GM11168 (cell line): ENCODE results near the gene AFF1.

ENCODE experiments used
- in situ Hi-C: fragments of 300-500 bp; cut with MboI; formaldehyde crosslinking; loops from one replicate; pipeline ENCODE4 v1.12.0; 2022; ENCODE audit warnings: low sequenced_read_pairs; ENCODE audit not compliant: unreplicated experiment

The AFF1 gene

GRCh38 chr4:86934771-86935565 lies at the start of gene AFF1:
AFF1 (plus strand) TSS chr4:86935011; CDS start chr4:86948534, 13,523 bp downstream.
- in situ Hi-C loops = loop anchor here (25.0 kb wide), 1 partner anchor 277 kb away; the partner anchor contains the start of gene KLHL8

GRCh38 chr4:86890790-86891189 lies 44.0 kb upstream of the AFF1 start:
- in situ Hi-C loops = no loop called here

- in situ Hi-C loops = no loop called here
Measured at GRCh38 chr4:86891762-86892635, 42.8 kb upstream of the AFF1 start, which contains the start of gene C4orf36. C4orf36 (minus strand) TSS chr4:86892422; CDS start chr4:86891520, 902 bp downstream.

- in situ Hi-C loops = no loop called here
Measured at GRCh38 chr4:86892636-86892960, 42.2 kb upstream of the AFF1 start.

- in situ Hi-C loops = no loop called here
Measured at GRCh38 chr4:86893136-86893535, 41.7 kb upstream of the AFF1 start.

- in situ Hi-C loops = no loop called here
Measured at GRCh38 chr4:86894455-86894854, 40.4 kb upstream of the AFF1 start.

- in situ Hi-C loops = no loop called here
Measured at GRCh38 chr4:86895692-86896488, 38.9 kb upstream of the AFF1 start.

- in situ Hi-C loops = no loop called here
Measured at GRCh38 chr4:86896596-86896995, 38.2 kb upstream of the AFF1 start.

- in situ Hi-C loops = no loop called here
Measured at GRCh38 chr4:86898562-86898961, 36.2 kb upstream of the AFF1 start.

- in situ Hi-C loops = loop anchor here (10.0 kb wide), 1 partner anchor 407 kb away; no protein-coding TSS in a partner anchor
Measured at GRCh38 chr4:86901864-86902263, 32.9 kb upstream of the AFF1 start.

- in situ Hi-C loops = loop anchor here (10.0 kb wide), 1 partner anchor 413 kb away; no protein-coding TSS in a partner anchor
Measured at GRCh38 chr4:86908251-86908657, 26.6 kb upstream of the AFF1 start.

- in situ Hi-C loops = loop anchor here (10.0 kb wide), 1 partner anchor 415 kb away; no protein-coding TSS in a partner anchor
Measured at GRCh38 chr4:86909546-86910295, 25.1 kb upstream of the AFF1 start.

GRCh38 chr4:86910369-86910768 lies 24.4 kb upstream of the AFF1 start:
- in situ Hi-C loops = no loop called here

- in situ Hi-C loops = no loop called here
Measured at GRCh38 chr4:86910820-86911684, 23.8 kb upstream of the AFF1 start.

- in situ Hi-C loops = no loop called here
Measured at GRCh38 chr4:86916392-86916791, 18.4 kb upstream of the AFF1 start.

GRCh38 chr4:86917212-86918039 lies 17.4 kb upstream of the AFF1 start:
- in situ Hi-C loops = no loop called here

- in situ Hi-C loops = no loop called here
Measured at GRCh38 chr4:86918539-86919072, 16.2 kb upstream of the AFF1 start.
